Neural cell (in vitro differentiated cells): ENCODE data around the gene CACNG8. TPM values are rescaled to one million over a fixed set of nuclear protein-coding genes. Genes with fewer than 3 reads are reported as not detected.

Source experiments
- H2AFZ ChIP-seq: fragments of 200-600, 300-800 bp; sonication (generic), shearing (Covaris generic); 2 replicates; pipeline ENCODE4 v1.6.0; 2014; ENCODE audit warnings: low read depth, mild to moderate bottlenecking, antibody characterized with exemption, low read length, moderate library complexity
- H3F3A ChIP-seq: fragments of 200-600 bp; shearing (Covaris generic); 2 replicates; pipeline ENCODE4 v1.6.1; 2016; ENCODE audit warnings: mild to moderate bottlenecking, moderate library complexity, mixed read lengths, antibody characterized with exemption, low read length; ENCODE audit not compliant: insufficient read depth, poor library complexity, severe bottlenecking
- H3K27ac ChIP-seq: fragments of 200-600, 300-800 bp; sonication (generic), shearing (Covaris generic); 2 replicates; pipeline ENCODE4 v1.5.1; 2014; ENCODE audit warnings: mild to moderate bottlenecking, low read length, moderate library complexity
- H3K27me3 ChIP-seq: fragments of 300-800, 200-600 bp; sonication (generic), shearing (Covaris generic); 2 replicates; pipeline ENCODE4 v1.6.0; 2014; ENCODE audit warnings: mild to moderate bottlenecking, low read depth, low read length, moderate library complexity; ENCODE audit not compliant: insufficient read depth
- H3K36me3 ChIP-seq: fragments of 300-800, 200-600 bp; sonication (generic), shearing (Covaris generic); 2 replicates; pipeline ENCODE4 v1.5.1; 2014; ENCODE audit warnings: mild to moderate bottlenecking, antibody characterized with exemption, low read length, moderate library complexity; ENCODE audit not compliant: insufficient read depth
- H3K4me2 ChIP-seq: fragments of 300-800, 200-600 bp; sonication (generic), shearing (Covaris generic); 2 replicates; pipeline ENCODE4 v1.6.0; 2014; ENCODE audit warnings: mild to moderate bottlenecking, low read length
- H3K4me3 ChIP-seq: fragments of 300-800, 200-600 bp; sonication (generic), shearing (Covaris generic); 2 replicates; pipeline ENCODE4 v1.5.1; 2014; ENCODE audit warnings: mild to moderate bottlenecking, low read length, moderate library complexity
- H3K79me2 ChIP-seq: fragments of 200-600 bp; shearing (Covaris generic); replicated peaks from 2 replicates; pipeline ENCODE4 v1.6.0; 2014; ENCODE audit warnings: mild to moderate bottlenecking, low read length, moderate library complexity; ENCODE audit not compliant: insufficient read depth
- H3K9ac ChIP-seq: fragments of 300-800, 200-600 bp; sonication (generic), shearing (Covaris generic); 2 replicates; pipeline ENCODE4 v1.6.1; 2016; ENCODE audit warnings: mild to moderate bottlenecking, low read length, mixed read lengths
- H3K9me2 ChIP-seq: fragments of 200-600 bp; shearing (Covaris generic); 2 replicates; pipeline ENCODE4 v1.6.1; 2016; ENCODE audit warnings: mild to moderate bottlenecking, low read length, mixed read lengths; ENCODE audit not compliant: insufficient read depth
- H3K9me3 ChIP-seq: fragments of 200-600, 300-800 bp; sonication (generic), shearing (Covaris generic); 2 replicates; pipeline ENCODE4 v1.6.1; 2016; ENCODE audit warnings: mild to moderate bottlenecking, mixed run types, low read length, moderate library complexity, mixed read lengths
- H4K20me1 ChIP-seq: fragments of 200-600 bp; shearing (Covaris generic); 2 replicates; pipeline ENCODE4 v1.6.1; 2016; ENCODE audit warnings: mild to moderate bottlenecking, mixed run types; ENCODE audit not compliant: insufficient read depth
- EP300 ChIP-seq: fragments of 450-650 bp; conservative IDR thresholded peaks from 2 replicates; pipeline ENCODE4 v1.6.1; 2014; ENCODE audit warnings: antibody characterized with exemption, mild to moderate bottlenecking, moderate library complexity; ENCODE audit not compliant: poor library complexity, severe bottlenecking
- EZH2 ChIP-seq: fragments of 200-600, 300-800 bp; shearing (Covaris generic), sonication (generic); IDR thresholded peaks from 2 replicates; pipeline ENCODE4 v1.6.1; 2014; ENCODE audit warnings: antibody characterized with exemption, low read length, borderline replicate concordance, mild to moderate bottlenecking; ENCODE audit not compliant: insufficient read depth, poor library complexity, severe bottlenecking
- MXI1 ChIP-seq: fragments of 450-650 bp; conservative IDR thresholded peaks from 2 replicates; pipeline ENCODE4 v1.6.1; 2014; ENCODE audit warnings: antibody characterized with exemption, mild to moderate bottlenecking; ENCODE audit not compliant: poor library complexity, severe bottlenecking
- POLR2AphosphoS5 ChIP-seq: IDR thresholded peaks from 2 replicates; pipeline ENCODE4 v1.6.1; 2012
- RAD21 ChIP-seq: fragments of 450-650 bp; conservative IDR thresholded peaks from 2 replicates; pipeline ENCODE4 v1.6.1; 2014; ENCODE audit warnings: antibody characterized with exemption, mild to moderate bottlenecking, moderate library complexity
- SMC3 ChIP-seq: fragments of 450-650 bp; conservative IDR thresholded peaks from 2 replicates; pipeline ENCODE4 v1.6.1; 2014; ENCODE audit warnings: antibody characterized with exemption, mild to moderate bottlenecking, moderate library complexity; ENCODE audit not compliant: poor library complexity
- TAF1 ChIP-seq: IDR thresholded peaks from 2 replicates; pipeline ENCODE4 v1.6.1; 2012; ENCODE audit warnings: low read depth
- polyA plus RNA-seq: library from polyadenylated mRNA; depleted of rRNA; stranded (reverse); fragments of >200 nt; gene quantifications from 2 replicates; pipeline ENCODE4 v1.2.3, GENCODE V29; 2014
- TF ChIP-seq, protein P1 (sequence below): fragments of 450-650 bp; IDR thresholded peaks from 2 replicates; pipeline ENCODE4 v1.5.1; 2014; ENCODE audit warnings: antibody characterized with exemption, mild to moderate bottlenecking, moderate library complexity; ENCODE audit not compliant: poor library complexity, severe bottlenecking
- TF ChIP-seq, protein P2 (sequence below): IDR thresholded peaks from 2 replicates; pipeline ENCODE4 v1.6.1; 2012; ENCODE audit warnings: borderline replicate concordance

The CACNG8 gene
- polyA plus RNA-seq, 1 donor from 2014 or later: 3.3 TPM

- Histone ChIP-seq H3K79me2 (no peaks in the 10 kb centered on the region), H3K27ac (no peak overlapping the region), H3K9ac (no peak overlapping the region), H3K9me3 (no peaks in the 10 kb centered on the region), H3F3A (no peaks in the 10 kb centered on the region), H3K27me3 (no peaks in the 10 kb centered on the region), H3K9me2 (no peaks in the 10 kb centered on the region), H3K36me3 (no peaks in the 10 kb centered on the region), H2AFZ (no peak overlapping the region), H4K20me1 (no peaks in the 10 kb centered on the region), H3K4me2 (no peak overlapping the region), H3K4me3 (no peak overlapping the region)
- no peak for TF ChIP-seq RAD21
- TF ChIP-seq, protein P1, sequence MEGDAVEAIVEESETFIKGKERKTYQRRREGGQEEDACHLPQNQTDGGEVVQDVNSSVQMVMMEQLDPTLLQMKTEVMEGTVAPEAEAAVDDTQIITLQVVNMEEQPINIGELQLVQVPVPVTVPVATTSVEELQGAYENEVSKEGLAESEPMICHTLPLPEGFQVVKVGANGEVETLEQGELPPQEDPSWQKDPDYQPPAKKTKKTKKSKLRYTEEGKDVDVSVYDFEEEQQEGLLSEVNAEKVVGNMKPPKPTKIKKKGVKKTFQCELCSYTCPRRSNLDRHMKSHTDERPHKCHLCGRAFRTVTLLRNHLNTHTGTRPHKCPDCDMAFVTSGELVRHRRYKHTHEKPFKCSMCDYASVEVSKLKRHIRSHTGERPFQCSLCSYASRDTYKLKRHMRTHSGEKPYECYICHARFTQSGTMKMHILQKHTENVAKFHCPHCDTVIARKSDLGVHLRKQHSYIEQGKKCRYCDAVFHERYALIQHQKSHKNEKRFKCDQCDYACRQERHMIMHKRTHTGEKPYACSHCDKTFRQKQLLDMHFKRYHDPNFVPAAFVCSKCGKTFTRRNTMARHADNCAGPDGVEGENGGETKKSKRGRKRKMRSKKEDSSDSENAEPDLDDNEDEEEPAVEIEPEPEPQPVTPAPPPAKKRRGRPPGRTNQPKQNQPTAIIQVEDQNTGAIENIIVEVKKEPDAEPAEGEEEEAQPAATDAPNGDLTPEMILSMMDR: no peak
- TF ChIP-seq EZH2: no peak
- TF ChIP-seq POLR2AphosphoS5: no peak
- TF ChIP-seq EP300: no peak
- no peak for TF ChIP-seq SMC3
- TF ChIP-seq MXI1: no peak
- TF ChIP-seq, protein P2, sequence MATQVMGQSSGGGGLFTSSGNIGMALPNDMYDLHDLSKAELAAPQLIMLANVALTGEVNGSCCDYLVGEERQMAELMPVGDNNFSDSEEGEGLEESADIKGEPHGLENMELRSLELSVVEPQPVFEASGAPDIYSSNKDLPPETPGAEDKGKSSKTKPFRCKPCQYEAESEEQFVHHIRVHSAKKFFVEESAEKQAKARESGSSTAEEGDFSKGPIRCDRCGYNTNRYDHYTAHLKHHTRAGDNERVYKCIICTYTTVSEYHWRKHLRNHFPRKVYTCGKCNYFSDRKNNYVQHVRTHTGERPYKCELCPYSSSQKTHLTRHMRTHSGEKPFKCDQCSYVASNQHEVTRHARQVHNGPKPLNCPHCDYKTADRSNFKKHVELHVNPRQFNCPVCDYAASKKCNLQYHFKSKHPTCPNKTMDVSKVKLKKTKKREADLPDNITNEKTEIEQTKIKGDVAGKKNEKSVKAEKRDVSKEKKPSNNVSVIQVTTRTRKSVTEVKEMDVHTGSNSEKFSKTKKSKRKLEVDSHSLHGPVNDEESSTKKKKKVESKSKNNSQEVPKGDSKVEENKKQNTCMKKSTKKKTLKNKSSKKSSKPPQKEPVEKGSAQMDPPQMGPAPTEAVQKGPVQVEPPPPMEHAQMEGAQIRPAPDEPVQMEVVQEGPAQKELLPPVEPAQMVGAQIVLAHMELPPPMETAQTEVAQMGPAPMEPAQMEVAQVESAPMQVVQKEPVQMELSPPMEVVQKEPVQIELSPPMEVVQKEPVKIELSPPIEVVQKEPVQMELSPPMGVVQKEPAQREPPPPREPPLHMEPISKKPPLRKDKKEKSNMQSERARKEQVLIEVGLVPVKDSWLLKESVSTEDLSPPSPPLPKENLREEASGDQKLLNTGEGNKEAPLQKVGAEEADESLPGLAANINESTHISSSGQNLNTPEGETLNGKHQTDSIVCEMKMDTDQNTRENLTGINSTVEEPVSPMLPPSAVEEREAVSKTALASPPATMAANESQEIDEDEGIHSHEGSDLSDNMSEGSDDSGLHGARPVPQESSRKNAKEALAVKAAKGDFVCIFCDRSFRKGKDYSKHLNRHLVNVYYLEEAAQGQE: no peak
- no peak for TF ChIP-seq TAF1
Observed at GRCh38 chr19:53927739-53928138, 35.0 kb upstream of the CACNG8 start.

DNA sequence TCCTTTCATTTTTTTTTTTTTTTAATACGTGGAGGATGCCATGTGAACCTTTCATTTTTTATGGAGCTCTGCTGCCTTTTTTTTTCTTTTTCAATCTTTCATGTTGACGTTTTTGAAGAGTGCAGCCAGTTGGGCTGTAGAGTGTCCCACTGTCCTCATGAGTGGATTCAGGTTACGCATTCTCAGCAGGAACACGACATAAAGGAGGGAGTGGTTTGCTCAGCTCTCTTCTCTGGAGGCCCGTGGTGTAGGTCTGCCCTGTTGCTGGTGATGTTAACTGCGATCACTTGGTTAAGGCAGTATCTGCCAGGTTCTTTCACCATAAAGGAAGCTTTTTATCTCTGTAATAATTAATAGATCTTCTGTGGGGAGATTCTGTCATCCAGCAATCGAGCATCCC, 26.7 kb upstream of the CACNG8 start:
- no peak overlapping the region for H3K4me3 ChIP-seq
- H3K4me2 ChIP-seq: no peak overlapping the region
- no peak for TF ChIP-seq POLR2AphosphoS5
- TF ChIP-seq, protein P2: no peak
- TF ChIP-seq EZH2: no peak
- TF ChIP-seq SMC3: no peak
- no peak for TF ChIP-seq RAD21
- TF ChIP-seq EP300: no peak
- no peak for TF ChIP-seq TAF1
- TF ChIP-seq, protein P1: no peak
- TF ChIP-seq MXI1: no peak
- H3K9ac ChIP-seq: no peak overlapping the region
- no peaks in the 10 kb centered on the region for H3K36me3 ChIP-seq
- no peaks in the 10 kb centered on the region for H3K9me2 ChIP-seq
- no peak overlapping the region for H3K27ac ChIP-seq
- H4K20me1 ChIP-seq: no peaks in the 10 kb centered on the region
- H3K79me2 ChIP-seq: no peaks in the 10 kb centered on the region
- no peak overlapping the region for H2AFZ ChIP-seq
- no peaks in the 10 kb centered on the region for H3F3A ChIP-seq
- peaks cover 4% of the 10 kb centered on the region for H3K9me3 ChIP-seq
- H3K27me3 ChIP-seq: no peaks in the 10 kb centered on the region
